Activated naive CD8-positive, alpha-beta T cell treated with anti-CD3 and anti-CD28 coated beads, Interleukin-2, amount 10 ng/mL, durations not matched to agents 7 days and 5 days (primary cell): ENCODE data around the gene KLF1. TPM values are rescaled to one million over a fixed set of nuclear protein-coding genes. Genes with fewer than 3 reads are reported as not detected.
"Not testable (repeated sequence)": the region's sequence is repeated elsewhere in the genome, so short reads cannot be mapped to it uniquely, and the experiment has no call there.

Experiments
- ATAC-seq: fragments of 150-1000 bp; cut with Tn5 transposase; one replicate; pipeline ENCODE4 v1.10.0; 2021; ENCODE audit warnings: low read depth, moderate library complexity
- POLR2A ChIA-PET: fragments of 350-600 bp; sonication (Branson Sonifier 250); formaldehyde crosslinking; loops from one replicate; lab custom pipeline; 2021; ENCODE audit warnings: antibody characterized with exemption; lab: Charles Lee
- DNase-seq: peaks from one replicate; pipeline ENCODE4 v3.0.0; 2021
- H3K27ac Mint-ChIP-seq: one replicate; pipeline ENCODE4 v1.8.0; 2022; ENCODE audit warnings: mild to moderate bottlenecking, mixed read lengths
- H3K27me3 Mint-ChIP-seq: one replicate; pipeline ENCODE4 v1.8.0; 2022; ENCODE audit warnings: mild to moderate bottlenecking, moderate library complexity, mixed read lengths
- H3K36me3 Mint-ChIP-seq: one replicate; pipeline ENCODE4 v1.8.0; 2021; ENCODE audit warnings: mild to moderate bottlenecking, mixed read lengths
- H3K4me1 Mint-ChIP-seq: one replicate; pipeline ENCODE4 v1.8.0; 2021; ENCODE audit warnings: mixed read lengths
- H3K4me3 Mint-ChIP-seq: one replicate; pipeline ENCODE4 v1.8.0; 2022; ENCODE audit warnings: mild to moderate bottlenecking, moderate library complexity, mixed read lengths
- H3K9me3 Mint-ChIP-seq: one replicate; pipeline ENCODE4 v1.8.0; 2021; ENCODE audit warnings: mixed read lengths
- total RNA-seq, 2 experiments: library from RNA; stranded (reverse); gene quantifications; one replicate each; pipeline ENCODE4 v1.2.3, GENCODE V29; 2021

The KLF1 gene
- total RNA-seq, 2 experiments from 2014 or later: 0.19 TPM; not detected in 1

- no peaks in the 10 kb centered on the region for H3K9me3 Mint-ChIP-seq
- H3K4me3 Mint-ChIP-seq: no peak overlapping the region
- H3K4me1 Mint-ChIP-seq: no peaks in the 10 kb centered on the region
- H3K27me3 Mint-ChIP-seq: peaks cover 12% of the 10 kb centered on the region
- H3K36me3 Mint-ChIP-seq: no peaks in the 10 kb centered on the region
- ATAC-seq: no peak
- H3K27ac Mint-ChIP-seq: no peak overlapping the region
- DNase-seq: no peak
- POLR2A ChIA-PET: no interaction called here
These were observed 28.7 kb downstream of the KLF1 start for GRCh38 chr19:12858041-12858928.

GRCh38 chr19:12856653-12857052 lies 30.3 kb downstream of the KLF1 start:
- no peak overlapping the region for H3K4me3 Mint-ChIP-seq
- H3K27ac Mint-ChIP-seq: no peak overlapping the region
- no peaks in the 10 kb centered on the region for H3K4me1 Mint-ChIP-seq
- POLR2A ChIA-PET: no interaction called here
- H3K36me3 Mint-ChIP-seq: no peaks in the 10 kb centered on the region
- ATAC-seq (no peak), DNase-seq (no peak)
- no peaks in the 10 kb centered on the region for H3K9me3 Mint-ChIP-seq
- H3K27me3 Mint-ChIP-seq: peaks cover 9% of the 10 kb centered on the region

- Mint-ChIP-seq H3K27ac (no peak overlapping the region), H3K9me3 (no peaks in the 10 kb centered on the region), H3K4me3 (peak overlapping the region; percentile 61), H3K27me3 (peaks cover 27% of the 10 kb centered on the region), H3K36me3 (no peaks in the 10 kb centered on the region), H3K4me1 (peaks cover 2% of the 10 kb centered on the region)
- ATAC-seq (peak; percentile 94), DNase-seq (peak; percentile 95)
- POLR2A ChIA-PET: interaction anchor here (0.5 to 2.1 kb wide), 4 partner anchors 54 to 103 kb away, joined by 3 to 5 read pairs (median 4); partner anchors contain the start of gene JUNB
These were observed 39.6 kb downstream of the KLF1 start for GRCh38 chr19:12847159-12848139.

- not testable (repeated sequence) for ATAC-seq, H3K9me3 Mint-ChIP-seq, H3K4me1 Mint-ChIP-seq, H3K36me3 Mint-ChIP-seq, DNase-seq, H3K27ac Mint-ChIP-seq
- Mint-ChIP-seq H3K27me3 (peaks cover 31% of the 10 kb centered on the region), H3K4me3 (peak overlapping the region; percentile 19)
- POLR2A ChIA-PET: interaction anchor here (1.2 to 2.1 kb wide), 2 partner anchors 53 to 55 kb away, joined by 4 to 5 read pairs; partner anchors contain the start of gene JUNB
These were observed 40.4 kb downstream of the KLF1 start for GRCh38 chr19:12846613-12847012.

GRCh38 chr19:12843999-12844732 lies 42.8 kb downstream of the KLF1 start:
- H3K4me3 Mint-ChIP-seq: no peak overlapping the region
- H3K9me3 Mint-ChIP-seq: no peaks in the 10 kb centered on the region
- H3K27me3 Mint-ChIP-seq: peaks cover 48% of the 10 kb centered on the region
- H3K36me3 Mint-ChIP-seq: no peaks in the 10 kb centered on the region
- H3K27ac Mint-ChIP-seq: no peak overlapping the region
- ATAC-seq (no peak), DNase-seq (no peak)
- POLR2A ChIA-PET: no interaction called here
- peaks cover 16% of the 10 kb centered on the region for H3K4me1 Mint-ChIP-seq

GRCh38 chr19:12843328-12843727 lies 43.7 kb downstream of the KLF1 start:
- ATAC-seq (no peak), DNase-seq (no peak)
- POLR2A ChIA-PET: no interaction called here
- Mint-ChIP-seq H3K27ac (no peak overlapping the region), H3K4me1 (peaks cover 18% of the 10 kb centered on the region), H3K9me3 (no peaks in the 10 kb centered on the region), H3K36me3 (no peaks in the 10 kb centered on the region), H3K4me3 (no peak overlapping the region), H3K27me3 (peaks cover 56% of the 10 kb centered on the region)

GRCh38 chr19:12842511-12842910 lies 44.5 kb downstream of the KLF1 start:
- no peak for DNase-seq
- H3K4me1 Mint-ChIP-seq: peaks cover 17% of the 10 kb centered on the region
- peaks cover 62% of the 10 kb centered on the region for H3K27me3 Mint-ChIP-seq
- no peak overlapping the region for H3K27ac Mint-ChIP-seq
- POLR2A ChIA-PET: interaction anchor here (0.6 kb wide), 1 partner anchor 1977 kb away, joined by 4 read pairs; no protein-coding TSS in a partner anchor
- no peaks in the 10 kb centered on the region for H3K9me3 Mint-ChIP-seq
- H3K36me3 Mint-ChIP-seq: no peaks in the 10 kb centered on the region
- ATAC-seq: no peak
- H3K4me3 Mint-ChIP-seq: no peak overlapping the region

- Mint-ChIP-seq H3K36me3 (no peaks in the 10 kb centered on the region), H3K4me3 (peak overlapping the region; percentile 64), H3K4me1 (peaks cover 17% of the 10 kb centered on the region), H3K27ac (no peak overlapping the region), H3K27me3 (peaks cover 67% of the 10 kb centered on the region), H3K9me3 (no peaks in the 10 kb centered on the region)
- ATAC-seq (no peak), DNase-seq (peak; percentile 49)
- POLR2A ChIA-PET: no interaction called here
These were observed 45.9 kb downstream of the KLF1 start for GRCh38 chr19:12841094-12841493.

- no peaks in the 10 kb centered on the region for H3K36me3 Mint-ChIP-seq
- peaks cover 17% of the 10 kb centered on the region for H3K4me1 Mint-ChIP-seq
- H3K9me3 Mint-ChIP-seq: no peaks in the 10 kb centered on the region
- ATAC-seq (peak; percentile 11), DNase-seq (peak; percentile 66)
- H3K27me3 Mint-ChIP-seq: peaks cover 74% of the 10 kb centered on the region
- H3K4me3 Mint-ChIP-seq: peak overlapping the region; percentile 64
- POLR2A ChIA-PET: no interaction called here
- H3K27ac Mint-ChIP-seq: no peak overlapping the region
These were observed 46.6 kb downstream of the KLF1 start for GRCh38 chr19:12840091-12841079.

GRCh38 chr19:12838886-12839756 lies 47.9 kb downstream of the KLF1 start:
- Mint-ChIP-seq H3K9me3 (no peaks in the 10 kb centered on the region), H3K4me3 (peak overlapping the region; percentile 74), H3K4me1 (peaks cover 19% of the 10 kb centered on the region), H3K27ac (peak overlapping the region; percentile 43), H3K27me3 (peaks cover 76% of the 10 kb centered on the region), H3K36me3 (no peaks in the 10 kb centered on the region)
- DNase-seq (no peak), ATAC-seq (no peak)
- POLR2A ChIA-PET: no interaction called here

GRCh38 chr19:12838182-12838885 lies 48.7 kb downstream of the KLF1 start, which contains the start of gene MAST1:
Gene MAST1, plus strand, starts transcription at chr19:12838515. Its CDS starts 58 bp downstream, at chr19:12838573.
- Mint-ChIP-seq H3K27me3 (peaks cover 78% of the 10 kb centered on the region), H3K36me3 (no peaks in the 10 kb centered on the region), H3K4me3 (peak within 1 kb of the TSS; percentile 74), H3K4me1 (peaks cover 20% of the 10 kb centered on the region), H3K9me3 (no peaks in the 10 kb centered on the region), H3K27ac (peak within 1 kb of the TSS; percentile 43)
- peak; percentile 73 for ATAC-seq
- POLR2A ChIA-PET: no interaction called here
- DNase-seq: peak; percentile 82
